SU-DHL-6 (cell line): ENCODE results near the gene TSPAN8.

Experiments
- H2AFZ ChIP-seq: fragments of 200-600 bp; sonication (generic); 2 replicates; pipeline ENCODE4 v1.6.1; 2014; ENCODE audit warnings: low read depth, mild to moderate bottlenecking, moderate library complexity, mixed read lengths, antibody characterized with exemption, low read length; ENCODE audit not compliant: severe bottlenecking
- H3F3A ChIP-seq: fragments of 200-600 bp; shearing (Covaris generic); 2 replicates; pipeline ENCODE4 v1.6.0; 2016; ENCODE audit warnings: antibody characterized with exemption, mild to moderate bottlenecking; ENCODE audit not compliant: insufficient read depth
- H3K27ac ChIP-seq: fragments of 200-600 bp; sonication (generic); 2 replicates; pipeline ENCODE4 v1.5.1; 2016; ENCODE audit warnings: low read depth, mild to moderate bottlenecking, low read length, moderate library complexity, mixed read lengths
- H3K27me3 ChIP-seq: fragments of 200-600 bp; sonication (generic), shearing (Covaris generic); 2 replicates; pipeline ENCODE4 v1.6.0; 2014; ENCODE audit warnings: mild to moderate bottlenecking, low read length
- H3K36me3 ChIP-seq: fragments of 200-600 bp; sonication (generic); 2 replicates; pipeline ENCODE4 v1.6.1; 2014; ENCODE audit warnings: mild to moderate bottlenecking, low read length, mixed read lengths
- H3K4me2 ChIP-seq: fragments of 300-600, 200-600 bp; shearing (Covaris generic), sonication (generic); 2 replicates; pipeline ENCODE4 v1.6.0; 2014; ENCODE audit warnings: low read length, low read depth, mild to moderate bottlenecking; ENCODE audit not compliant: poor library complexity, severe bottlenecking
- H3K4me3 ChIP-seq: fragments of 200-600 bp; sonication (generic); 2 replicates; pipeline ENCODE4 v1.5.1; 2014; ENCODE audit warnings: antibody characterized with exemption, low read length, mild to moderate bottlenecking, mixed read lengths; ENCODE audit not compliant: insufficient read depth, poor library complexity, severe bottlenecking
- H3K79me2 ChIP-seq: fragments of 200-600 bp; sonication (generic); 2 replicates; pipeline ENCODE4 v1.6.1; 2014; ENCODE audit warnings: mild to moderate bottlenecking, low read length, moderate library complexity; ENCODE audit not compliant: insufficient read depth
- H3K9ac ChIP-seq: fragments of 200-600 bp; sonication (generic); 2 replicates; pipeline ENCODE4 v1.7.0; 2014; ENCODE audit warnings: mild to moderate bottlenecking, low read length
- H3K9me2 ChIP-seq: fragments of 200-600 bp; sonication (generic); replicated peaks from 2 replicates; pipeline ENCODE4 v1.6.1; 2014; ENCODE audit warnings: low read length; ENCODE audit not compliant: insufficient read depth
- H3K9me3 ChIP-seq: fragments of 200-600 bp; sonication (generic); 2 replicates; pipeline ENCODE4 v1.6.1; 2014; ENCODE audit warnings: low read length, mixed read lengths; ENCODE audit not compliant: insufficient read depth
- H4K20me1 ChIP-seq: fragments of 200-600 bp; sonication (generic); 2 replicates; pipeline ENCODE4 v1.6.1; 2014; ENCODE audit warnings: low read depth, mild to moderate bottlenecking, antibody characterized with exemption, low read length, moderate library complexity, mixed read lengths
- EZH2phosphoT487 ChIP-seq: fragments of 200-600 bp; sonication (generic), shearing (Covaris generic); conservative IDR thresholded peaks from 2 replicates; pipeline ENCODE4 v1.6.1; 2018; ENCODE audit warnings: mild to moderate bottlenecking, antibody characterized with exemption, low read length, moderate library complexity, mixed read lengths
- TF ChIP-seq, protein P1 (sequence below): fragments of 200-600 bp; sonication (generic); IDR thresholded peaks from one replicate; pipeline ENCODE4 v1.5.1; 2017; ENCODE audit warnings: antibody characterized with exemption, mild to moderate bottlenecking, low read length, moderate library complexity; ENCODE audit not compliant: insufficient read depth, poor library complexity, severe bottlenecking

TSPAN8 gene

DNA sequence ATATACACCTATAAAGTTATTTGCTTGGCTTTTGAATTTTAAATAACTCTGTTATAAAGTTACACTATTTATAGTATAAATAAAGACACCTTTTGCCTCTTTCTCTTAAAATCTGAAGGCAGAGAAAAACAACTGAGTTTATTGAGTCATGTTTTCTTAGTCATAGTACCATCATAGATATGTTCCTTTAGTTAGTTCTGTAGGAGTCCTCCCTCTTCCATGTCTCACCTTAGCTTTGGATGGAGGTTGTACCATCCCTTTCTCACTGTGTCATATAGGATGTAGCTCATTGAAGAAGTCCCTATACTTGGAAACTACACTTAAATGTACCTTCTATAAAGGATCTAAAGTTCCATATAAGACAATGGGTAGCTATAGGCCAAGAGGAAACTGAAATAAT lies 39.7 kb upstream of the TSPAN8 start:
- no peaks in the 10 kb centered on the region for H3F3A ChIP-seq
- H3K79me2 ChIP-seq: no peaks in the 10 kb centered on the region
- no peak for TF ChIP-seq EZH2phosphoT487
- TF ChIP-seq, protein P1, sequence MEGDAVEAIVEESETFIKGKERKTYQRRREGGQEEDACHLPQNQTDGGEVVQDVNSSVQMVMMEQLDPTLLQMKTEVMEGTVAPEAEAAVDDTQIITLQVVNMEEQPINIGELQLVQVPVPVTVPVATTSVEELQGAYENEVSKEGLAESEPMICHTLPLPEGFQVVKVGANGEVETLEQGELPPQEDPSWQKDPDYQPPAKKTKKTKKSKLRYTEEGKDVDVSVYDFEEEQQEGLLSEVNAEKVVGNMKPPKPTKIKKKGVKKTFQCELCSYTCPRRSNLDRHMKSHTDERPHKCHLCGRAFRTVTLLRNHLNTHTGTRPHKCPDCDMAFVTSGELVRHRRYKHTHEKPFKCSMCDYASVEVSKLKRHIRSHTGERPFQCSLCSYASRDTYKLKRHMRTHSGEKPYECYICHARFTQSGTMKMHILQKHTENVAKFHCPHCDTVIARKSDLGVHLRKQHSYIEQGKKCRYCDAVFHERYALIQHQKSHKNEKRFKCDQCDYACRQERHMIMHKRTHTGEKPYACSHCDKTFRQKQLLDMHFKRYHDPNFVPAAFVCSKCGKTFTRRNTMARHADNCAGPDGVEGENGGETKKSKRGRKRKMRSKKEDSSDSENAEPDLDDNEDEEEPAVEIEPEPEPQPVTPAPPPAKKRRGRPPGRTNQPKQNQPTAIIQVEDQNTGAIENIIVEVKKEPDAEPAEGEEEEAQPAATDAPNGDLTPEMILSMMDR: no peak
- no peaks in the 10 kb centered on the region for H3K9me2 ChIP-seq
- H3K9ac ChIP-seq: no peak overlapping the region
- H3K9me3 ChIP-seq: no peaks in the 10 kb centered on the region
- no peaks in the 10 kb centered on the region for H3K27me3 ChIP-seq
- H4K20me1 ChIP-seq: no peaks in the 10 kb centered on the region
- no peak overlapping the region for H3K4me3 ChIP-seq
- H3K4me2 ChIP-seq: no peak overlapping the region
- H2AFZ ChIP-seq: no peak overlapping the region
- H3K36me3 ChIP-seq: no peaks in the 10 kb centered on the region
- H3K27ac ChIP-seq: no peak overlapping the region

- Histone ChIP-seq H3K4me3 (no peak overlapping the region), H3K4me2 (no peak overlapping the region), H3K27ac (no peak overlapping the region), H3K9ac (no peak overlapping the region), H3K79me2 (no peaks in the 10 kb centered on the region), H3F3A (no peaks in the 10 kb centered on the region), H3K36me3 (no peaks in the 10 kb centered on the region), H4K20me1 (no peaks in the 10 kb centered on the region), H3K9me2 (no peaks in the 10 kb centered on the region), H3K9me3 (no peaks in the 10 kb centered on the region), H3K27me3 (no peaks in the 10 kb centered on the region), H2AFZ (no peak overlapping the region)
- no peak for TF ChIP-seq EZH2phosphoT487
- TF ChIP-seq, protein P1: no peak
These were observed 37.6 kb upstream of the TSPAN8 start for GRCh38 chr12:71195338-71195896.

DNA sequence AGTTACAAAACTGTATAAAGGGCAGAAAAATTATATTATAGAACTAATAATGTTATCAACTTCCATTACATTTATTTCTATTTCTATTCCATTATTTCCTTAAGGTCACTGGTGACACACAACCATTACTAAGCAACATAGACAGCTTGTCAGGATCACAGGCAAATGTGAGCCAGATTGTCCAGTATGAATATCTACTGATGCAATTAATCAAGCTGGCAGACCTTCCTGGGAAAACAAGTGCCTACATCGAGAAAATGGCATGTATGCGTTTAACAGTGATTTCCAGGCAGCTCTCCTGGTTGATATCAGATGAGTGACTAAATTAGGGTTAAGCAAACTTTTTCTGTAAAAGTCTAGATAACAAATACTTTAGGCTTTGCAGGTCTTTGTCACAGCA lies 36.9 kb upstream of the TSPAN8 start:
- Histone ChIP-seq H3K9me3 (no peaks in the 10 kb centered on the region), H3K9ac (no peak overlapping the region), H3K4me2 (no peak overlapping the region), H3K27me3 (no peaks in the 10 kb centered on the region), H2AFZ (no peak overlapping the region), H3K36me3 (no peaks in the 10 kb centered on the region), H3K27ac (no peak overlapping the region), H4K20me1 (no peaks in the 10 kb centered on the region), H3K79me2 (no peaks in the 10 kb centered on the region), H3F3A (no peaks in the 10 kb centered on the region), H3K9me2 (no peaks in the 10 kb centered on the region), H3K4me3 (no peak overlapping the region)
- no peak for TF ChIP-seq EZH2phosphoT487
- TF ChIP-seq, protein P1: no peak
